Right lobe of liver (tissue), 6 donors: ENCODE data around the gene ZSCAN31. TPM values are rescaled to one million over a fixed set of nuclear protein-coding genes. Genes with fewer than 3 reads are reported as not detected.

ENCODE experiments used
- ATAC-seq, 4 donors: fragments of 200-7000 bp; cut with Tn5 transposase; one replicate each; pipeline ENCODE4 v1.9.1; 2020; ENCODE audit warnings: mild to moderate bottlenecking in 4 of 4, moderate library complexity in 4 of 4
- DNase-seq, 3 donors: peaks; one replicate each; pipeline ENCODE4 v3.0.0-alpha.2; 2020
- H3K27ac ChIP-seq, 3 donors: fragments of 200-600 bp; one replicate each; pipeline ENCODE4 v1.8.0; 2022
- H3K27me3 ChIP-seq, 2 donors: fragments of 200-600 bp; one replicate each; pipeline ENCODE4 v1.8.0; 2022
- H3K36me3 ChIP-seq, 4 donors: fragments of 200-600 bp; sonication (generic) in 1 of 4; one replicate each; pipeline versions ENCODE4 v1.5.1 to v1.8.0; 2017 to 2022; ENCODE audit warnings: control low read depth in 1 of 4
- H3K4me1 ChIP-seq, 4 donors: fragments of 200-600 bp; sonication (generic) in 1 of 4; one replicate each; pipeline versions ENCODE4 v1.5.1 to v1.8.0; 2017 to 2022; ENCODE audit warnings: control low read depth in 1 of 4
- H3K4me3 ChIP-seq, 3 donors: fragments of 200-600 bp; one replicate each; pipeline ENCODE4 v1.8.0; 2022
- H3K9me3 ChIP-seq, 4 donors: fragments of 200-600 bp; sonication (generic) in 1 of 4; one replicate each; pipeline versions ENCODE4 v1.5.1 to v1.8.0; 2017 to 2022; ENCODE audit warnings: control low read depth in 1 of 4
- CTCF ChIP-seq, 4 donors: fragments of 200-600 bp in 3 of 4; fragments of 450-650 bp in 1 of 4; IDR thresholded peaks; one replicate each; pipeline versions ENCODE4 v1.5.1 to v1.8.0; 2016 to 2022; ENCODE audit warnings: antibody characterized with exemption in 4 of 4, mild to moderate bottlenecking in 2 of 4
- POLR2A ChIP-seq: fragments of 450-650 bp; IDR thresholded peaks from one replicate; pipeline ENCODE4 v1.6.1; 2017; ENCODE audit warnings: antibody characterized with exemption, mild to moderate bottlenecking
- WGBS: methylation state at CpG from one replicate; pipeline ENCODE4 v1.1.6; 2018; ENCODE audit warnings: low coverage, low lambda C conversion rate; ENCODE audit not compliant: insufficient coverage; ENCODE audit errors: missing lambda C conversion rate; 5-methylcytosine and 5-hydroxymethylcytosine counted together
- intact Hi-C, 2 donors: fragments of 100-400 bp; cut with DNase I; formaldehyde crosslinking; loops; one replicate each; pipeline versions ENCODE4 v1.11.2 to v1.14.1; 2022
- total RNA-seq, 6 experiments: library from RNA; depleted of rRNA in 2 of 6; stranded (reverse); fragments of >200 nt in 2 of 6; fragmentation: NEBNext Ultra II Directional in 3 of 6; extraction: Animal tissue kit (Norgen Biotek cat#: 25700) in 3 of 6; gene quantifications; one replicate each; pipeline versions ENCODE4 v1.1.0 to v1.2.4, GENCODE V29; 2016 to 2023
- donor health status: DM: no; HTN: yes; CAD: no.
- donor health status: DM: no; HTN: no; CAD: no.
- donor health status: DM: no; HTN: no; CAD: no.
- donor health status: DM: no; HTN: yes; CAD: no.
- donor health status: DM: no; HTN: yes; CAD: no.

ZSCAN31 gene
- total RNA-seq, 6 experiments from 2014 or later, result 3.7 to 6.9 (median 4.6) TPM

GRCh38 chr6:28333599-28334018 lies 2.3 kb downstream of the ZSCAN31 start:
- 85% methylated on average over 1 of the region's 1 CpG for WGBS
- intact Hi-C loops, result no loop called here
- ATAC-seq, result no peak
- Histone ChIP-seq H3K36me3 (no peaks in the 10 kb centered on the region), H3K4me1 (peaks cover 0 to 5% (median 0%) of the 10 kb centered on the region in 4 donors), H3K27me3 (no peaks in the 10 kb centered on the region), H3K27ac (no peak overlapping the region), H3K4me3 (no peak overlapping the region), H3K9me3 (no peaks in the 10 kb centered on the region)
- no peak for TF ChIP-seq POLR2A
- no peak for TF ChIP-seq CTCF (IDR thresholded peaks at IDR 0.05)
- DNase-seq, result no peak

DNA sequence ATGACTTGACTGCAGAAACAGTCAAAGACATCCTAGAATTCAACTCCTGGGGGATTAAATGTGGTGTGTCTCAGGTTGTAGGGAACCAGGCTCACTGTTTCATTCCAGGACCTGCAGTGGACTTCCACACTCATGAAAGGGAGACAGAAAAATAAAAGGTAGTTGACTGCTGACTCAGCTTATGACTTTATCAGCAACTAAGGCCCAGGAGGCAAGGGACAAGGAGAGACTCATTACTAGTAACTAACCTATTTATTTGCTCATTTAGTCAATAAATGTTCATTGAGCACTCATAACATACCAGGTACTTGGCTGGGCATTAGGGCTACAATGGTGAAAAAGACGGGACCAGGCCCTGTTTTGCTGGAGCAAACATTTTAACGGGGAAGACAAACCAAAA lies 2.9 kb downstream of the ZSCAN31 start:
- ATAC-seq (no peak), DNase-seq (no peak)
- Histone ChIP-seq H3K36me3 (no peaks in the 10 kb centered on the region), H3K9me3 (no peaks in the 10 kb centered on the region), H3K27me3 (no peaks in the 10 kb centered on the region), H3K4me1 (peaks cover 0 to 5% (median 0%) of the 10 kb centered on the region in 4 donors), H3K27ac (no peak overlapping the region), H3K4me3 (no peak overlapping the region)
- intact Hi-C loops, result no loop called here
- 90% methylated on average over 2 of the region's 2 CpGs for WGBS
- no peak for TF ChIP-seq CTCF (IDR thresholded peaks at IDR 0.05)
- TF ChIP-seq POLR2A, result no peak

DNA sequence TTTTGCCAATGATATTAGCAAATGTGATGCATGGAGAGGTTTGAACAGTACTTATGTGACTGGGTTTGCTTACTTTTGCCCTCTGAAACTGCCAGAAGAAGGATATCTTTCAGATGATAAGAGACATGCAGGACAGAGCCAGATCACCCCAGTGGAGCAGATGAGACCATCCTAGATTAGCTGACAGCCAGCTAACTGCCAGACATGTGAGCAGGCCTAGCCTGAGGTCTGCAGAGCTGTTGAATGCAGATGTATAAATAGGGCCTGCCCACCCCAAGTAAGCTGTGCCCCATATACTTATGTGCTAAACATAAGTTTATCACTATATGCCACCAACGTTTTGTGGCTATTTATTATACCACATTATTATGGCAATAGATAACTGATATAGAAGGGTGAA lies 5.9 kb downstream of the ZSCAN31 start:
- Histone ChIP-seq H3K36me3 (peaks cover 0 to 16% (median 1%) of the 10 kb centered on the region in 4 donors), H3K4me1 (peaks cover 0 to 5% (median 0%) of the 10 kb centered on the region in 4 donors), H3K27me3 (no peaks in the 10 kb centered on the region), H3K27ac (no peak overlapping the region), H3K4me3 (no peak overlapping the region), H3K9me3 (peaks cover 0 to 10% (median 2%) of the 10 kb centered on the region in 4 donors)
- TF ChIP-seq CTCF (IDR thresholded peaks at IDR 0.05), result no peak
- no peak for TF ChIP-seq POLR2A
- WGBS, result 38% methylated on average over 1 of the region's 1 CpG
- no peak for DNase-seq
- intact Hi-C loops, result no loop called here
- ATAC-seq, result no peak

DNA sequence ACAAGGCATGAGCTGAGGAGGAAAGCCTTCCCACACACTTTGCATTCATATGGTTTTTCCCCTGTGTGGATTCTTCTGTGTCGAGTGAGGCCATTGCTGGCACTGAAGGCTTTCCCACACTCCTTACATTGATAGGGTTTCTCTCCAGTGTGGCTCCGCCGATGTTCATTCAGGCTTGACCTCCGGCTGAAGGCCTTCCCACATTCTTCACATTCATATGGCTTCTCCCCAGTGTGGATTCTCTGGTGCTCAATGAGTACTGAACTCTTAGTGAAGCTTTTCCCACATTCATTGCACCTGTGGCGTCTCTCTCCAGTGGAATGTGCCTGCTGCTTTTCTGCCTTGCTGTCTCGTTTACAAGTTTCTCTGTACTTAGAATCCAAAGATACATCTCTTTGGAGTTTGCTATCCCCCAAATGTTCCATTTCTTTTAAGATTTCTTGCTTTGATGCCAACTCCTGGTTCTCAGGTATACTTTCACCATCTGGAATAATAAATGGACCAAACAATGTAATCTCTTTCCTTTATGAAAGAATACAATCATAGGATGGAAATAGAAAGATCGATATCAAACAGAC lies 9.5 kb downstream of the ZSCAN31 start:
- no peak overlapping the region for H3K4me3 ChIP-seq
- H3K36me3 ChIP-seq, result peaks cover 0 to 16% (median 1%) of the 10 kb centered on the region in 4 donors
- ATAC-seq, result no peak

More for the DNA sequence above, 9.5 kb downstream of the ZSCAN31 start:
- WGBS, result 96% methylated on average over 4 of the region's 7 CpGs
- Histone ChIP-seq H3K27me3 (no peaks in the 10 kb centered on the region), H3K27ac (no peak overlapping the region), H3K9me3 (peaks cover 0 to 10% (median 2%) of the 10 kb centered on the region in 4 donors), H3K4me1 (peaks cover 0 to 19% (median 0%) of the 10 kb centered on the region in 4 donors)
- intact Hi-C loops, result no loop called here
- TF ChIP-seq POLR2A, result no peak
- TF ChIP-seq CTCF (IDR thresholded peaks at IDR 0.05), result no peak
- DNase-seq, result no peak
